ENCODE data around the gene AJAP1.

The AJAP1 gene

GRCh38 chr1:4624801-4625200, 29.6 kb upstream of the AJAP1 start:
- no peaks in the 10 kb centered on the region for H3K27me3 ChIP-seq (ENCODE audit: insufficient read depth, poor library complexity, severe bottlenecking)
- no peak for DNase-seq (ENCODE audit: low read depth in 1 of 2, low spot score in 1 of 2)
- no peak overlapping the region for H3K4me3 ChIP-seq (replicated peaks; ENCODE audit: insufficient read depth, low read length)
- TF ChIP-seq POLR2AphosphoS5 (IDR thresholded peaks at IDR 0.05; ENCODE audit: low read depth) (no peak), REST (IDR thresholded peaks at IDR 0.05; ENCODE audit: insufficient replicate concordance, low read depth) (no peak), GABPA (IDR thresholded peaks at IDR 0.05; ENCODE audit: low read depth) (no peak)
- no peak overlapping the region for H3K27ac ChIP-seq (replicated peaks)

- no peak for DNase-seq (ENCODE audit: low read depth in 1 of 2, low spot score in 1 of 2)
- Histone ChIP-seq H3K4me3 (replicated peaks; ENCODE audit: insufficient read depth, low read length) (no peak overlapping the region), H3K27ac (replicated peaks) (no peak overlapping the region), H3K27me3 (ENCODE audit: insufficient read depth, poor library complexity, severe bottlenecking) (no peaks in the 10 kb centered on the region)
- TF ChIP-seq GABPA (IDR thresholded peaks at IDR 0.05; ENCODE audit: low read depth) = no peak
- no peak for TF ChIP-seq SPI1 (IDR thresholded peaks at IDR 0.05; ENCODE audit: borderline replicate concordance, low read depth)
- TF ChIP-seq, protein P1, sequence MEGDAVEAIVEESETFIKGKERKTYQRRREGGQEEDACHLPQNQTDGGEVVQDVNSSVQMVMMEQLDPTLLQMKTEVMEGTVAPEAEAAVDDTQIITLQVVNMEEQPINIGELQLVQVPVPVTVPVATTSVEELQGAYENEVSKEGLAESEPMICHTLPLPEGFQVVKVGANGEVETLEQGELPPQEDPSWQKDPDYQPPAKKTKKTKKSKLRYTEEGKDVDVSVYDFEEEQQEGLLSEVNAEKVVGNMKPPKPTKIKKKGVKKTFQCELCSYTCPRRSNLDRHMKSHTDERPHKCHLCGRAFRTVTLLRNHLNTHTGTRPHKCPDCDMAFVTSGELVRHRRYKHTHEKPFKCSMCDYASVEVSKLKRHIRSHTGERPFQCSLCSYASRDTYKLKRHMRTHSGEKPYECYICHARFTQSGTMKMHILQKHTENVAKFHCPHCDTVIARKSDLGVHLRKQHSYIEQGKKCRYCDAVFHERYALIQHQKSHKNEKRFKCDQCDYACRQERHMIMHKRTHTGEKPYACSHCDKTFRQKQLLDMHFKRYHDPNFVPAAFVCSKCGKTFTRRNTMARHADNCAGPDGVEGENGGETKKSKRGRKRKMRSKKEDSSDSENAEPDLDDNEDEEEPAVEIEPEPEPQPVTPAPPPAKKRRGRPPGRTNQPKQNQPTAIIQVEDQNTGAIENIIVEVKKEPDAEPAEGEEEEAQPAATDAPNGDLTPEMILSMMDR (IDR thresholded peaks at IDR 0.05; ENCODE audit: insufficient read depth, low read length) = no peak
- no peak for TF ChIP-seq REST (IDR thresholded peaks at IDR 0.05; ENCODE audit: insufficient replicate concordance, low read depth)
- no peak for TF ChIP-seq POLR2AphosphoS5 (IDR thresholded peaks at IDR 0.05; ENCODE audit: low read depth)
Observed at GRCh38 chr1:4626061-4626460, 28.3 kb upstream of the AJAP1 start.

DNA sequence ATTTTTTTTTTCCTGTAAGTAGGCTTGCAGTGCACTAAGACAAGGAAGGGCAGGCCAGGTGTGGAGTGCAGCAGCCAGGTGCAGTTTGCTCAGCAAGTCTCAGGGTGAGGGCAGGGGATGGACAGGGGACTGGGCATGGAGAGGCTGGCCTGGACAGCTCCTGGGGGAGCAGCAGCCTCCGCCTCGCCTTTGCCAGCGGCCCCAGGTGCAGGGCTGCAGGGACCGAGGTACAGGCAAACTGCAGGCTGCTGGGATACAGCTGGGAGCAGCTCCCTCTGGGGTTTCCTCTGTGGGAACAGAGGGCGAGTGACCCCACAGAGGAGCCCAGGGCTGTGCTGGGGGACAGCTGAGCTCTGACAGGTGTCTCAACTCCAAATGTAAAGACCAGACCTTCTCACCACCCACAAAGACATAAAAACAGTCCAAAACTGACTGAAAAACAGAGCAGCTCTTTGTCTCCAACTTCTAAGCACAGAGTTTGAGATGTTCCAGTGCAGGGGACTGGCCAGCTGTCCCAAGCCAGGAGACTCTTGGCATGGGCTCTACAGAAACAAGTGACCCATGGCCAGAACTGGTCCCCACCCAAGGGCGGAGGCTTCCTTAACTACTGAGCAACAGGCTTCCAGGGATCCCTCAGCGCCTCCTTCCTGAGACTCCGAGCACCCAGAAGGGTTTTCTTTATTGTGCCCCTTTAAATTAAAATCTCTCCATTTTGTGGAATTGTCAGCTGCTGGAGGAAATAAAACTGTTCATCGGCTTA, 27.7 kb upstream of the AJAP1 start:
- no peaks in the 10 kb centered on the region for H3K27me3 ChIP-seq (ENCODE audit: insufficient read depth, poor library complexity, severe bottlenecking)

More for the DNA sequence above, 27.7 kb upstream of the AJAP1 start:
- TF ChIP-seq GABPA (IDR thresholded peaks at IDR 0.05; ENCODE audit: low read depth) = no peak
- TF ChIP-seq SPI1 (IDR thresholded peaks at IDR 0.05; ENCODE audit: borderline replicate concordance, low read depth) = no peak
- no peak for TF ChIP-seq REST (IDR thresholded peaks at IDR 0.05; ENCODE audit: insufficient replicate concordance, low read depth)
- TF ChIP-seq POLR2AphosphoS5 (IDR thresholded peaks at IDR 0.05; ENCODE audit: low read depth) = no peak
- no peak overlapping the region for H3K4me3 ChIP-seq (replicated peaks; ENCODE audit: insufficient read depth, low read length)
- no peak for DNase-seq (ENCODE audit: low read depth in 1 of 2, low spot score in 1 of 2)
- no peak overlapping the region for H3K27ac ChIP-seq (replicated peaks)
